ENCODE data around the gene RAE1. TPM values are rescaled to one million over a fixed set of nuclear protein-coding genes. Genes with fewer than 3 reads are reported as not detected.
A peak's percentile ranks its signal among the peaks of the same experiment; 100 is the strongest.

The RAE1 gene
- total and polyA plus RNA-seq, 9 donors: 19.9 to 30.5 (median 24.9) TPM

DNA sequence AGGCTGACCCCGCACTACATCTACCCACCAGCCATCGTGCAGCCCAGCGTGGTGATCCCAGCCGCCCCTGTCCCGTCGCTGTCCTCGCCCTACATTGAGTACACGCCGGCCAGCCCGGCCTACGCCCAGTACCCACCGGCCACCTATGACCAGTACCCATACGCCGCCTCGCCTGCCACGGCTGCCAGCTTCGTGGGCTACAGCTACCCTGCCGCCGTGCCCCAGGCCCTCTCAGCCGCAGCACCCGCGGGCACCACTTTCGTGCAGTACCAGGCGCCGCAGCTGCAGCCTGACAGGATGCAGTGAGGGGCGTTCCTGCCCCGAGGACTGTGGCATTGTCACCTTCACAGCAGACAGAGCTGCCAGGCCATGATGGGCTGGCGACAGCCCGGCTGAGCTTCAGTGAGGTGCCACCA, 56.5 kb downstream of the RAE1 start:
- H3K36me3 ChIP-seq (ENCODE audit: control insufficient read depth, insufficient read depth, low read length): peaks cover 59% of the 10 kb centered on the region
- 90% methylated on average over 28 of the region's 29 CpGs for WGBS (ENCODE audit: insufficient coverage)
- no peak overlapping the region for H3K4me3 ChIP-seq (ENCODE audit: low read length)
- H3K4me1 ChIP-seq (ENCODE audit: control insufficient read depth, insufficient read depth, low read length): peaks cover 30% of the 10 kb centered on the region
- H3K27ac ChIP-seq (ENCODE audit: low read length): no peak overlapping the region
- no peaks in the 10 kb centered on the region for H3K9me3 ChIP-seq (replicated peaks; ENCODE audit: control insufficient read depth, low read depth, low read length)
- H3K27me3 ChIP-seq (ENCODE audit: control insufficient read depth, insufficient read depth, low read length): no peaks in the 10 kb centered on the region
- no peak for DNase-seq

DNA sequence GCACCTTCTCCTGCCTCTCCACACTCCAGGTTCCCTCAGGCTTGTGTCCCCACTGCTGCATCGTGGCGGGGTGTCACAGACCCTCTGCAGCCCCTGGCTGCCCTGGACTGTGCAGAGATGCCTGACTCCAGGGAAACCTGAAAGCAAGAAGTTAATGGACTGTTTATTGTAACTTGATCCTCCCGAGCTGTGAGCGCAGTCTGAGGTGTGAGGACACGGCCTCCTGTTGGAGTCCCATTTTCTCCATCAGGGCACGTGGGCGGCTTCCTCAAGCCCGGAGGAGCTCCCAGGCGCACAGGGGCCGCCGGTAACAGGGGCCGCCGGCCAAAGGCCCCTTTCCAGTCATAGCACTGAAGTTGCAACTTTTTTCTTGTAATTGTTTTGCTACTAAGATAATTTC, 57.1 kb downstream of the RAE1 start:
- 20% methylated on average over 5 of the region's 13 CpGs for WGBS (ENCODE audit: insufficient coverage)
- Histone ChIP-seq H3K9me3 (replicated peaks; ENCODE audit: control insufficient read depth, low read depth, low read length) (no peaks in the 10 kb centered on the region), H3K4me3 (ENCODE audit: low read length) (no peak overlapping the region), H3K4me1 (ENCODE audit: control insufficient read depth, insufficient read depth, low read length) (peaks cover 30% of the 10 kb centered on the region), H3K27me3 (ENCODE audit: control insufficient read depth, insufficient read depth, low read length) (no peaks in the 10 kb centered on the region), H3K27ac (ENCODE audit: low read length) (no peak overlapping the region), H3K36me3 (ENCODE audit: control insufficient read depth, insufficient read depth, low read length) (peaks cover 54% of the 10 kb centered on the region)
- DNase-seq: no peak

DNA sequence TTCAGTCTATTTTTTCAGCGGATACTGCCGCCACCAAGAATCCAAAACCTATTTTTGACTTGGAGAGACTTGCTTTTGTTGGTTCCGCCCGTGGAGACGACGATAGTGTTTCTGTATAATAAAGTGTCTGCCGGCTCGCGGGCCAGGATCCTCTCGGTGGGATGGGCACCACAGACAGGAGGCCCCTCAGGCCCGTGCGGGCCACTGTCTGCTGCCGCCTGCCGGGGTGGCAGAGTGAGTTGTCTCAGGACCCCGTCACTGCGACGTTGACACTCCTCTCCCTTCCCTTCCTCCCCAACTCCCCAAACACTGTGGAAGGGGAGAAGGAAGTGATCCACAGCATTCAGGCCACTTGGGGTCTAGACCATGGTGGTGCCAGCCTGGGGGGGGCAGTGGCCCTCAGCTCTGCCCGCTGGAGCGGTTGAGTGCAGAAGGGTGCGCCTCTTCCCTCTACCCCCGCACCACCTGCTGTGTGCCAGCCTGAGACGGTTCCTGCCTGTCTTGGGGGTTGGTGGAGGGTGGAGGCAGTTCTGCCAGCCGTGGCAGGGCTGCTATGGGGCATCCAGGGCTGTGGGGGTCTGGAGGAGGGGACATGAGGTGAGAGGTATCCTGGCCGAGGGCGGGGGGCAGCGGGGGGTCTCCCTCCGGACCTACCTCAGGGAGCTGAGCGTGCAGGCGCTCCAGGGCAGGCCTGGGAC, 57.6 kb downstream of the RAE1 start:
- H3K9me3 ChIP-seq (replicated peaks; ENCODE audit: control insufficient read depth, low read depth, low read length): no peaks in the 10 kb centered on the region
- DNase-seq: no peak
- no peak overlapping the region for H3K4me3 ChIP-seq (ENCODE audit: low read length)
- H3K27me3 ChIP-seq (ENCODE audit: control insufficient read depth, insufficient read depth, low read length): no peaks in the 10 kb centered on the region
- peaks cover 50% of the 10 kb centered on the region for H3K36me3 ChIP-seq (ENCODE audit: control insufficient read depth, insufficient read depth, low read length)
- 90% methylated on average over 4 of the region's 29 CpGs for WGBS (ENCODE audit: insufficient coverage)
- peaks cover 30% of the 10 kb centered on the region for H3K4me1 ChIP-seq (ENCODE audit: control insufficient read depth, insufficient read depth, low read length)
- H3K27ac ChIP-seq (ENCODE audit: low read length): peak overlapping the region; percentile 42

DNA sequence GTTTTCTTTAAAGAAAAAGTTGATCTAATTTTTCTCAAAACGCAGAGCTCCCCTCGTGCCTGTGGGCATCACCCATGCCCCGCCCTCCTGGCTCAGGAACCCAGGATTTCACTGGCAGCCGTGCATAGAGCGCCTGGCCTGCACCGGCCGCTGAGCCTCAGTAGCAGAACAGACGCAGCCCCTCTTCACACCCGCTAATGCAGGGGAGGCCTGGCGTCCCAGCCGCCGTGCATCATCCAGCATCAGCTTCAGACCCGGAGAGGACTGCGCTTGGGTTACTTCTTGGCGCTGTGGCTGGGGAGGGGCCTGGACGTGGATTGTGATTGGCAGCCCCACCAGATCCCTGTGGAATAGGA, 58.2 kb downstream of the RAE1 start:
- Histone ChIP-seq H3K27me3 (ENCODE audit: control insufficient read depth, insufficient read depth, low read length) (no peaks in the 10 kb centered on the region), H3K4me3 (ENCODE audit: low read length) (no peak overlapping the region), H3K4me1 (ENCODE audit: control insufficient read depth, insufficient read depth, low read length) (peaks cover 30% of the 10 kb centered on the region), H3K27ac (ENCODE audit: low read length) (peak overlapping the region; percentile 11), H3K9me3 (replicated peaks; ENCODE audit: control insufficient read depth, low read depth, low read length) (no peaks in the 10 kb centered on the region), H3K36me3 (ENCODE audit: control insufficient read depth, insufficient read depth, low read length) (peaks cover 44% of the 10 kb centered on the region)
- no peak for DNase-seq
- WGBS (ENCODE audit: insufficient coverage): 78% methylated on average over 16 of the region's 16 CpGs

DNA sequence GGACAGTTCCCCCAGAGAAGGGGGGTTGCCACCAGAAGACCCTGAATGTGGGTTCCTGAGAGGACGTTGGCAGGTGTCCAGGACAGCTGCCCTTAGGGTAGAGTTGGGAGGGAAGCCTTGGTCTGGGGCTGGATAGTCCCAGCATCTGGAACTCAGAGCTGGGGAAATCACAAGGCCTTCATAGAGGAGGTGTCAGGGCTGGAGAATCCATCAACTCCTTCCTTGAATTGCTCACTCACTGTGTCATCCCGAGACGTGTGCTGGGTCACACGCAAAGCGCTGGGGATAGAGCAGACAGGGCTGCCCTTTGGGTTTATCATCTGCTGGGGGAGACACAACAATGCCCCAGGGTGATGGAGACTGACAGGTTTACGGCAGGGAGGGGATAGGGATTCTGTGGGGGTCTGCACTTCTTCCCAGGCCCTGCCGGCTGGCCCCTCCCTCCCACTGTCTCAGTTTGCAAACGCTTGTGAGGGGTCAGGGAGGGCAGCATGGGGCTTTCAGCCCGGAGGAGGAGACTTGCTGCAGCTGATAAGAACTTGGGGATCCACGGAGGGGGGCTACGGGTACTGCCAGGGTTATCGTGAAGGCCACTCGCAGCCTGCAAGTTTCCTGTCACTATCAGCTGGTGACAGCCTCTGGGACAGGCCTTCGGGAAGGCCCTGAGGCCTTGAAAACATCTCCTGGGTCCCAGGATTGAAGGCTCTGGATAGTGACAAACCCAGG, 58.8 kb downstream of the RAE1 start:
- Histone ChIP-seq H3K27ac (ENCODE audit: low read length) (peak overlapping the region; percentile 11), H3K36me3 (ENCODE audit: control insufficient read depth, insufficient read depth, low read length) (peaks cover 39% of the 10 kb centered on the region), H3K9me3 (replicated peaks; ENCODE audit: control insufficient read depth, low read depth, low read length) (no peaks in the 10 kb centered on the region), H3K4me1 (ENCODE audit: control insufficient read depth, insufficient read depth, low read length) (peaks cover 30% of the 10 kb centered on the region), H3K27me3 (ENCODE audit: control insufficient read depth, insufficient read depth, low read length) (no peaks in the 10 kb centered on the region), H3K4me3 (ENCODE audit: low read length) (no peak overlapping the region)
- no peak for DNase-seq
- 38% methylated on average over 8 of the region's 14 CpGs for WGBS (ENCODE audit: insufficient coverage)

DNA sequence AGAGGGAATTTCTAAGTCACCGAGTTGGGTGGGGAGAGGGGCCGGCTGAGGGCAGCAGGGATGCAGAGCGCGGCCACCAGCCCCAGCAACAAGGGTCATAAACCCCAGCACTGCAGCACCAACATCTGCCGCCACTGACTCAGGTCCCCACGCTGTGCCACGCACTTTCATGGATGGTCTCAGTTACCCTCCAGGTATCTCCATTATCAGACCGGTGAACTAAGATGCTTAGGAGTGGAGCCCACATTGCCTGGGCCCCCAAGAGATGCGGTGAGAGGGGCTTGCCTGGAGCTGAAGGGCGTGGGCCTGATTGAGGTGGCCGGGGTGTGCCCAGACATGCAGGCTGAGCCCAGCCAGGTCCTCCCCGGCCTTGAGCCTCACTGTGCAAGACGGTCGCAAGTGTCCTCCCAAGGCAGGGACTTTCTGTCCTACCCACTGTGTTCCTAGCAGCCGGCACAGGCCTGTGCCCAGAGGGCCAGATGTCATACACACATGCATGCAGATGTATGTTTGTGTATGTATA, 59.4 kb downstream of the RAE1 start:
- no peak for DNase-seq
- Histone ChIP-seq H3K36me3 (ENCODE audit: control insufficient read depth, insufficient read depth, low read length) (peaks cover 33% of the 10 kb centered on the region), H3K9me3 (replicated peaks; ENCODE audit: control insufficient read depth, low read depth, low read length) (no peaks in the 10 kb centered on the region), H3K27me3 (ENCODE audit: control insufficient read depth, insufficient read depth, low read length) (no peaks in the 10 kb centered on the region), H3K4me1 (ENCODE audit: control insufficient read depth, insufficient read depth, low read length) (peaks cover 30% of the 10 kb centered on the region), H3K27ac (ENCODE audit: low read length) (no peak overlapping the region), H3K4me3 (ENCODE audit: low read length) (no peak overlapping the region)
- WGBS (ENCODE audit: insufficient coverage): 73% methylated on average over 9 of the region's 15 CpGs

DNA sequence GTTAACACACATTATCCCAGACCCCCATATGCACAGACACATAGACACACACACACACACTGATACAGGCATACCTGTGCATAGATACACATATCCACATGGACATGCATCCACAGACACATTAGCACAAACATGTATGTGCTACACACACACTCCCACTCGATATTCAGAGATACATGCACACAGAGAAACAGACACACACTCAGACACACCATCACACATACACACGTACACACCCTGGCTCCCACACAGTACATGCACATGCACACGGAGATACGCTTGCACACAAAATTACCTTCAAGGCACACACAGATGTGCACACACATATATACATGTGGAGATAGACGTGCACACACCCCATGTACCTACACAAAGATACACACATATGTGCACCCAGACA, 59.9 kb downstream of the RAE1 start:
- 84% methylated on average over 3 of the region's 5 CpGs for WGBS (ENCODE audit: insufficient coverage)

DNA sequence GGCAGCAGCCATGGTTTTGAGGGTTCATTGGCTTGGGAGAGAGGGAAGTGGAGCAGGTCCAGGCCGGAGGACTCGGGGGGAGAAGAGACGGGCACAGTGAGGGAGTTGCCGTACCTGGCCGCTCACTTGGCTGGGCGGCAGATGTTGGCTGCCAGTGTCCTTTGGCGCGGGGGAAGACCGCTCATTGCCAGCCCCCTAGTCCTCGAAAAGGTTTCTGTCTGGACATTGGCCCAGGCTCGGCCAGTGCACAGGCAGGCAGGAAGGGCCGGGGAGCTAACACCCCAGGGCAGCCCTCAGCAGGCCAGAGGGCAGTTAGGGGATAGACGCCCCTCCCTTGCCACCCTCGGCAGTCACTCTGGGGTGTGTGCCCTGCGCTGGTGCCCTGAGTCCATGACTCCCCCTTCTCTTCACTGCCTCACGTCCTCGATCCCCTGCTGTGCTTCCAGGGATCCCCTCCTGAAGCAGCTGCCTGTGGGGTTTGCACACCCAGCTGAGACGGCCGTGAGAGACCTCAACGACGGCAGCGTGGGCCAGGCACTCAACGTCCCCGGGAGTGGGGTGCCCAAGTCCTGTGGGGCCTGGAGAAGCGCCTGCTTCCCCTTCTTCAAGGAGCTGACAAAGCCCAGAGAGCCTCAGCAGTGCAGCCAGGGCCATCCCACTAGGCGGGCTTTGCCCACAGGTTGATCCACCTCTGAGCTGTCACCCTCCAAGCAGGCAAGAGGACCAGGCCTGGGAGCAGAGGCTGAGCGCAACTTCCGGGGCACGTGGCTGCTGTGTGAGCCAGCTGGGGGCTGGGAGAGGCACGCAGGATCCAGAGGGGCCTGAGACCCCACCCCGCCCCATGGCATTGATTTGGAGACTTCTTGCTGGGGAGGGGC, 60.6 kb downstream of the RAE1 start:
- 75% methylated on average over 27 of the region's 31 CpGs for WGBS (ENCODE audit: insufficient coverage)
- H3K4me3 ChIP-seq (ENCODE audit: low read length): no peak overlapping the region
- no peak for DNase-seq
- H3K9me3 ChIP-seq (replicated peaks; ENCODE audit: control insufficient read depth, low read depth, low read length): no peaks in the 10 kb centered on the region
- H3K4me1 ChIP-seq (ENCODE audit: control insufficient read depth, insufficient read depth, low read length): peaks cover 36% of the 10 kb centered on the region
- no peaks in the 10 kb centered on the region for H3K27me3 ChIP-seq (ENCODE audit: control insufficient read depth, insufficient read depth, low read length)
- no peak overlapping the region for H3K27ac ChIP-seq (ENCODE audit: low read length)
- H3K36me3 ChIP-seq (ENCODE audit: control insufficient read depth, insufficient read depth, low read length): peaks cover 24% of the 10 kb centered on the region

More for the DNA sequence above, 59.9 kb downstream of the RAE1 start:
- DNase-seq: no peak
- Histone ChIP-seq H3K4me1 (ENCODE audit: control insufficient read depth, insufficient read depth, low read length) (peaks cover 30% of the 10 kb centered on the region), H3K27ac (ENCODE audit: low read length) (no peak overlapping the region), H3K27me3 (ENCODE audit: control insufficient read depth, insufficient read depth, low read length) (no peaks in the 10 kb centered on the region), H3K4me3 (ENCODE audit: low read length) (no peak overlapping the region), H3K9me3 (replicated peaks; ENCODE audit: control insufficient read depth, low read depth, low read length) (no peaks in the 10 kb centered on the region), H3K36me3 (ENCODE audit: control insufficient read depth, insufficient read depth, low read length) (peaks cover 28% of the 10 kb centered on the region)

DNA sequence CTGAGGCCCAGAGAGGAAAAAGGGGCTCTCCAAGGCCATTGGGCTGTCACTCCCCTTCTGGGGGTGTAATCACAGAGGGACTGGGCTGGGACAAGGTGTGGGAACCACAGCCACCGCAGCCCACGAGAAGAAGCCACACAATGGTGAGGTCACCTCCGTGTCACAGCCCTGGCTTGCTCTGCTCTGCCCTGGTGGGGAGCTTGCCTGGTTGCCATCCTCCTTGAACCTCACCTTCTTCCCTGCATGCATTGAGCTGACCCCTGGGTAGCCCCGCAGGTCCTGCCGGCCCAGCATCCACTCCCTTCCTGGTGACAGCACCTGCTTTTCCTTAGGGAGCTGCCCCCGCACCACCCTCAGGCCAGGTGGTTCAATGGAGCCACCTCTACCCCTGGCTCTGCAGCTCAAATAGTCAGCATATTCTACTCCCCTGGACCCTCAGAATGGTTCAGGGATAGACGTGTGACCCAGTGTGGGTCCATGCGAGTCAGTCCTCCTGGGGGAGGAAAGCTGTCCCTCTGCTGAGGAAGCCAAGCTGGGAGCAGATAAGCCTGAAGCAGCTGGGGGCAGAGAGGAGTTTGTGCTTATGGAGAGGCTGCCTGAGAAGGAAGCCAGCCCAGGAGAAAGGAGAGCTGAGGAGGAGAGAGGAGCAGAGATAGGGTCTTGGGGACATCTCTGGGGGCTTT, 61.4 kb downstream of the RAE1 start:
- H3K9me3 ChIP-seq (replicated peaks; ENCODE audit: control insufficient read depth, low read depth, low read length): no peaks in the 10 kb centered on the region
- 69% methylated on average over 6 of the region's 8 CpGs for WGBS (ENCODE audit: insufficient coverage)
- no peak for DNase-seq
- no peaks in the 10 kb centered on the region for H3K27me3 ChIP-seq (ENCODE audit: control insufficient read depth, insufficient read depth, low read length)
- H3K4me1 ChIP-seq (ENCODE audit: control insufficient read depth, insufficient read depth, low read length): peaks cover 31% of the 10 kb centered on the region
- peaks cover 22% of the 10 kb centered on the region for H3K36me3 ChIP-seq (ENCODE audit: control insufficient read depth, insufficient read depth, low read length)
- no peak overlapping the region for H3K4me3 ChIP-seq (ENCODE audit: low read length)
- no peak overlapping the region for H3K27ac ChIP-seq (ENCODE audit: low read length)

Measured in muscle of leg (tissue), 11 donors.